Skeletal muscle cell (primary cell): ENCODE results near the gene CDK16.

Experiments used
- DNase-seq: peaks from one replicate; pipeline ENCODE4 v3.0.0-alpha.2; 2010; ENCODE audit warnings: low read depth
- H3K4me3 ChIP-seq: 2 replicates; pipeline ENCODE4 v1.5.1; 2011; ENCODE audit warnings: low read depth, mild to moderate bottlenecking, control low read depth, low read length, moderate library complexity

The CDK16 gene

GRCh38 chrX:47218280-47218919 is at the start of gene CDK16:
Gene CDK16 (plus strand): TSS chrX:47218681. CDS start chrX:47223558, 4,877 bp downstream.
- DNase-seq, result peak; percentile 41
- H3K4me3 ChIP-seq, result peak within 1 kb of the TSS; percentile 68

GRCh38 chrX:47169273-47169672 is 49.2 kb upstream of the CDK16 start:
- no peak overlapping the region for H3K4me3 ChIP-seq
- no peak for DNase-seq

GRCh38 chrX:47169726-47170515 is 48.6 kb upstream of the CDK16 start:
- peak; percentile 22 for DNase-seq

GRCh38 chrX:47170861-47171692 is 47.4 kb upstream of the CDK16 start:
- DNase-seq, result no peak
- no peak overlapping the region for H3K4me3 ChIP-seq

More at GRCh38 chrX:47169726-47170515, 48.6 kb upstream of the CDK16 start:
- H3K4me3 ChIP-seq, result no peak overlapping the region

- no peak overlapping the region for H3K4me3 ChIP-seq
- DNase-seq, result no peak
These were observed 46.5 kb upstream of the CDK16 start for GRCh38 chrX:47171996-47172395.

- no peak for DNase-seq
- no peak overlapping the region for H3K4me3 ChIP-seq
These were observed 45.9 kb upstream of the CDK16 start for GRCh38 chrX:47172549-47172948.

GRCh38 chrX:47172971-47173792 is 45.3 kb upstream of the CDK16 start:
- H3K4me3 ChIP-seq, result no peak overlapping the region
- no peak for DNase-seq

- no peak overlapping the region for H3K4me3 ChIP-seq
- no peak for DNase-seq
These were observed 44.1 kb upstream of the CDK16 start for GRCh38 chrX:47174376-47174775.

- H3K4me3 ChIP-seq, result no peak overlapping the region
- no peak for DNase-seq
These were observed 43.5 kb upstream of the CDK16 start for GRCh38 chrX:47174846-47175587.

- DNase-seq, result no peak
- H3K4me3 ChIP-seq, result no peak overlapping the region
These were observed 42.9 kb upstream of the CDK16 start for GRCh38 chrX:47175588-47175980.

GRCh38 chrX:47176101-47176740 is 42.3 kb upstream of the CDK16 start:
- no peak overlapping the region for H3K4me3 ChIP-seq
- DNase-seq, result no peak

GRCh38 chrX:47177079-47177478 is 41.4 kb upstream of the CDK16 start:
- no peak for DNase-seq
- no peak overlapping the region for H3K4me3 ChIP-seq

- DNase-seq, result no peak
- H3K4me3 ChIP-seq, result no peak overlapping the region
These were observed 40.1 kb upstream of the CDK16 start for GRCh38 chrX:47178337-47178736.

- no peak overlapping the region for H3K4me3 ChIP-seq
- DNase-seq, result no peak
These were observed 39.1 kb upstream of the CDK16 start for GRCh38 chrX:47179221-47179927.

- DNase-seq, result no peak
- no peak overlapping the region for H3K4me3 ChIP-seq
These were observed 38.6 kb upstream of the CDK16 start for GRCh38 chrX:47179928-47180255.

- no peak for DNase-seq
- H3K4me3 ChIP-seq, result no peak overlapping the region
These were observed 38.1 kb upstream of the CDK16 start for GRCh38 chrX:47180346-47180745.

- DNase-seq, result no peak
These were observed 37.2 kb upstream of the CDK16 start for GRCh38 chrX:47181301-47181700.

More at GRCh38 chrX:47181301-47181700, 37.2 kb upstream of the CDK16 start:
- H3K4me3 ChIP-seq, result no peak overlapping the region
